HCT116 (cell line): Measurements from ENCODE around the gene GALK2. TPM values are rescaled to one million over a fixed set of nuclear protein-coding genes. Genes with fewer than 3 reads are reported as not detected.

ENCODE experiments used
- ATAC-seq: fragments of 200-7000 bp; cut with Tn5 transposase; 2 replicates; pipeline ENCODE4 v1.9.1; 2020; ENCODE audit warnings: mild to moderate bottlenecking, moderate library complexity
- BruUV-seq: library from RNA; stranded (reverse); fragments of 400-500 nt; replicated peaks from 2 replicates; lab custom pipeline; 2021; lab: Mats Ljungman, UMichigan
- CTCF ChIA-PET: fragments of 300-600 bp; sonication (Branson Sonifier 250); formaldehyde crosslinking; loops from one replicate; lab custom pipeline; 2021; ENCODE audit warnings: antibody characterized with exemption; lab: Charles Lee
- POLR2A ChIA-PET: fragments of 300-600, 350-600 bp; sonication (Branson Sonifier 250); formaldehyde crosslinking; loops from one replicate; lab custom pipeline; 2021; ENCODE audit warnings: antibody characterized with exemption; lab: Charles Lee
- RAD21 ChIA-PET, 2 experiments: fragments of 300-600 bp; sonication (Branson Sonifier 250); formaldehyde crosslinking; loops; one replicate each; lab custom pipeline; 2023; ENCODE audit warnings: low total read pairs in 2 of 2; ENCODE audit not compliant: uncharacterized antibody in 2 of 2, unreplicated experiment in 2 of 2, low non-redundant PET in 1 of 2; lab: Charles Lee
- DNase-seq: peaks from one replicate; pipeline ENCODE4 v3.0.0-alpha.2; 2010; ENCODE audit warnings: low read depth, low spot score
- H2AFZ ChIP-seq: fragments of 200-600 bp; shearing (Covaris generic), sonication (generic); 2 replicates; pipeline ENCODE4 v1.6.1; 2017; ENCODE audit warnings: low read depth, mixed run types, mixed read lengths, antibody characterized with exemption, low read length; ENCODE audit not compliant: poor library complexity, severe bottlenecking
- H3K27ac ChIP-seq: 2 replicates; pipeline ENCODE4 v1.5.1; 2012; ENCODE audit warnings: low read depth, low read length
- H3K27me3 ChIP-seq: fragments of 200-600 bp; sonication (generic); 2 replicates; pipeline ENCODE4 v1.6.1; 2016; ENCODE audit warnings: mixed run types, low read length, mixed read lengths; ENCODE audit not compliant: insufficient read depth
- H3K36me3 ChIP-seq, 2 experiments: fragments of 200-500 bp in 1 of 2; fragments of 200-600 bp in 1 of 2; sonication (Bioruptor generic) in 1 of 2; sonication (generic) in 1 of 2; 2 replicates each; pipeline versions ENCODE4 v1.5.1 to v1.6.1; 2014 to 2016; ENCODE audit warnings: low read length in 2 of 2, inconsistent platforms in 1 of 2, mixed read lengths in 1 of 2, mixed run types in 1 of 2; ENCODE audit not compliant: insufficient read depth in 2 of 2, control insufficient read depth in 1 of 2
- H3K4me1 ChIP-seq, 2 experiments: fragments of 200-600 bp in 1 of 2; sonication (generic) in 1 of 2; 2 replicates each; pipeline versions ENCODE4 v1.5.1 to v1.6.1; 2012 to 2017; ENCODE audit warnings: low read length in 2 of 2, inconsistent platforms in 1 of 2, mild to moderate bottlenecking in 1 of 2, mixed read lengths in 1 of 2, mixed run types in 1 of 2, moderate library complexity in 1 of 2; ENCODE audit not compliant: insufficient read depth in 2 of 2, control insufficient read depth in 1 of 2
- H3K4me2 ChIP-seq: fragments of 200-600 bp; sonication (generic); 2 replicates; pipeline ENCODE4 v1.6.1; 2017; ENCODE audit warnings: mixed run types, low read length, mixed read lengths
- H3K4me3 ChIP-seq, 2 experiments: fragments of 200-600 bp in 1 of 2; sonication (generic) in 1 of 2; replicated peaks in 1 of 2; 2 replicates each; pipeline ENCODE4 v1.5.1; 2011 to 2016; ENCODE audit warnings: low read length in 2 of 2, control low read depth in 1 of 2, low read depth in 1 of 2, mild to moderate bottlenecking in 1 of 2, mixed read lengths in 1 of 2, mixed run types in 1 of 2
- H3K79me2 ChIP-seq: fragments of 200-600 bp; sonication (generic); 2 replicates; pipeline ENCODE4 v1.6.1; 2017; ENCODE audit warnings: mild to moderate bottlenecking, mixed run types, low read length, moderate library complexity, mixed read lengths; ENCODE audit not compliant: insufficient read depth
- H3K9ac ChIP-seq: fragments of 200-600 bp; sonication (generic); 2 replicates; pipeline ENCODE4 v1.6.1; 2016; ENCODE audit warnings: low read length, mixed read lengths
- H3K9me2 ChIP-seq: fragments of 200-600 bp; sonication (generic), shearing (Covaris generic); 2 replicates; pipeline ENCODE4 v1.6.1; 2017; ENCODE audit warnings: mixed run types, mild to moderate bottlenecking, moderate library complexity; ENCODE audit not compliant: insufficient read depth
- H3K9me3 ChIP-seq, 2 experiments: fragments of 200-500 bp in 1 of 2; fragments of 200-600 bp in 1 of 2; sonication (Bioruptor generic) in 1 of 2; sonication (generic) in 1 of 2; 2 replicates each; pipeline ENCODE4 v1.6.1; 2014 to 2017; ENCODE audit warnings: low read length in 2 of 2, mixed read lengths in 2 of 2, inconsistent platforms in 1 of 2, low read depth in 1 of 2, mild to moderate bottlenecking in 1 of 2, mixed run types in 1 of 2, moderate library complexity in 1 of 2; ENCODE audit not compliant: control insufficient read depth in 1 of 2, insufficient read depth in 1 of 2
- H4K20me1 ChIP-seq: fragments of 200-600 bp; sonication (generic), shearing (Covaris generic); 2 replicates; pipeline ENCODE4 v1.6.1; 2017; ENCODE audit warnings: mixed run types, mild to moderate bottlenecking, moderate library complexity; ENCODE audit not compliant: insufficient read depth
- ATF3 ChIP-seq: IDR thresholded peaks from 2 replicates; pipeline ENCODE4 v1.6.1; 2012
- REST ChIP-seq: IDR thresholded peaks from 2 replicates; pipeline ENCODE4 v1.6.1; 2012; ENCODE audit warnings: low read depth
- SIN3A ChIP-seq: IDR thresholded peaks from 2 replicates; pipeline ENCODE4 v1.6.1; 2012; ENCODE audit warnings: low read depth
- intact Hi-C: fragments of 100-400 bp; cut with micrococcal nuclease; formaldehyde crosslinking; loops from 2 replicates; pipeline ENCODE4 v1.10.0; 2022
- total RNA-seq: library from RNA; stranded (reverse); gene quantifications from one replicate; pipeline ENCODE4 v1.2.1, GENCODE V29; 2021; ENCODE audit not compliant: unreplicated experiment

The GALK2 gene
- total RNA-seq, 1 experiment from 2014 or later = 18.7 TPM

GRCh38 chr15:49155110-49155833, 14.8 kb upstream of the GALK2 start, which contains the start of gene COPS2 (continued):
- no peak for TF ChIP-seq REST
- TF ChIP-seq SIN3A = peak; percentile 92

DNA sequence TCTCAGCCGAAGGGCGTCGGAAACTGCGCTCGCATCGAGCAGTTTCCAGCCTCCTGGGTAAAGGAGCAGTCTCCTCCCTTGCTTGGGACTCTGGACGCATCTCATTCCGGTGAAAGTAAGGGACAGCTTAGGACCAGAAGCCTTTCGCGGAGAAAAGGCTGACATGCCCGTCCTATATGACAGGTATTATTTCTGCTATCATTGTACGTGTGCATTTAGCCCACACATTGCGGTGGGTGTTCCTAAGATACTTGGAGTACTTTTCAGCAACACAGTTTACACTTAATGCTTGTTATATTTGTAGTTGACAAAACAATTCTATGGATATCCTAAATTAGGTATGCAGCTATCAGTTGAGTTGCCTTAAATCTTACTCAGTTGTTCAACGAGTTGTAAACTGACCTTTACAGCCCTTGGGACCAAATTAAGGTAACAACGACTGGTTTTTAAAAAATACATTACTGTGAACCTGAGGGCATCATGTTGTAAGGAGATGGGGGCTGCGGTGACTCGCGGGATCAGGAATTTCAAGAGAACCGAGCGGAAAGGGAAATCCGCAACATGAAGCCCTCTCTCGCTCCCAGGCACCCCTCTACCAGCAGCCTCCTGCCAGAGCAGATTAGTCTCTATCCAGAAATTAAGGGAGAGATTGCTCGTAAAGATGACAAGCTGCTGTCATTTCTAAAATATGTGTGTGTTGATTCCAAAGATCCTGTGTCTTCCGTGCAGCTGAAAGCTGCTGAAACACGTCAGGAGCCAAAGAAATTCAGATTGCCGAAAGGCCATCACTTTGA, 14.0 kb upstream of the GALK2 start:
- Histone ChIP-seq H2AFZ (peak overlapping the region; percentile 89), H3K36me3 (no peaks in the 10 kb centered on the region), H3K4me2 (peak overlapping the region; percentile 78), H3K9me3 (no peaks in the 10 kb centered on the region), H3K4me3 (peak overlapping the region; percentile 92 to 94), H3K4me1 (peaks cover 16 to 28% of the 10 kb centered on the region in 2 experiments), H3K27ac (peak overlapping the region; percentile 40), H3K9ac (peak overlapping the region; percentile 90), H3K27me3 (no peaks in the 10 kb centered on the region), H4K20me1 (peaks cover 5% of the 10 kb centered on the region; the same call in 1 of the 2 replicates), H3K9me2 (no peaks in the 10 kb centered on the region), H3K79me2 (peaks cover 55% of the 10 kb centered on the region)
- intact Hi-C loops = no loop called here
- ChIA-PET RAD21 (no interaction called here), CTCF (interaction anchor here (1.0 to 1.8 kb wide), 2 partner anchors 10 to 14 kb away, joined by 3 to 15 read pairs; partner anchors contain the start of gene GALK2), POLR2A (interaction anchor here (2.2 kb wide), 1 partner anchor 14 kb away, joined by 16 read pairs; the partner anchor contains the start of gene GALK2)
- DNase-seq (no peak), ATAC-seq (peak; percentile 51; the same call in 1 of the 2 replicates)
- no peak for TF ChIP-seq ATF3
- TF ChIP-seq REST = no peak
- peak; percentile 27; the same call in 1 of the 2 replicates for TF ChIP-seq SIN3A
- BruUV-seq = TSS peak; percentile 72
